ENCODE data around the gene SCIN.
"Not testable (repeated sequence)": the region's sequence is repeated elsewhere in the genome, so short reads cannot be mapped to it uniquely, and the experiment has no call there.

The SCIN gene

GRCh38 chr7:12619461-12620069, 49.0 kb downstream of the SCIN start:
- DNase-seq (ENCODE audit: low read depth): no peak

- DNase-seq (ENCODE audit: low read depth): peak; percentile 12
Observed at GRCh38 chr7:12620371-12620770, 49.9 kb downstream of the SCIN start.

- no peak for DNase-seq (ENCODE audit: low read depth)
Observed at GRCh38 chr7:12623223-12623622, 52.7 kb downstream of the SCIN start.

- peak; percentile 24 for DNase-seq (ENCODE audit: low read depth)
Observed at GRCh38 chr7:12623885-12624498, 53.5 kb downstream of the SCIN start.

GRCh38 chr7:12625836-12626235, 55.3 kb downstream of the SCIN start:
- DNase-seq (ENCODE audit: low read depth): no peak

GRCh38 chr7:12629816-12630512, 59.4 kb downstream of the SCIN start:
- no peak for DNase-seq (ENCODE audit: low read depth)

- DNase-seq (ENCODE audit: low read depth): no peak
Observed at GRCh38 chr7:12630513-12630819, 59.9 kb downstream of the SCIN start.

- no peak for DNase-seq (ENCODE audit: low read depth)
Observed at GRCh38 chr7:12633582-12633981, 63.1 kb downstream of the SCIN start.

- DNase-seq (ENCODE audit: low read depth): peak; percentile 49
Observed at GRCh38 chr7:12635830-12636229, 65.3 kb downstream of the SCIN start.

GRCh38 chr7:12637328-12637727, 66.8 kb downstream of the SCIN start:
- DNase-seq (ENCODE audit: low read depth): no peak

GRCh38 chr7:12637819-12638592, 67.5 kb downstream of the SCIN start:
- no peak for DNase-seq (ENCODE audit: low read depth)

- DNase-seq (ENCODE audit: low read depth): peak; percentile 49
Observed at GRCh38 chr7:12638851-12639456, 68.4 kb downstream of the SCIN start.

GRCh38 chr7:12640299-12641096, 70.0 kb downstream of the SCIN start:
- no peak for DNase-seq (ENCODE audit: low read depth)

- DNase-seq (ENCODE audit: low read depth): no peak
Observed at GRCh38 chr7:12641196-12641595, 70.7 kb downstream of the SCIN start.

- no peak for DNase-seq (ENCODE audit: low read depth)
Observed at GRCh38 chr7:12642508-12642907, 72.0 kb downstream of the SCIN start.

GRCh38 chr7:12643001-12643643, 72.6 kb downstream of the SCIN start:
- peak; percentile 71 for DNase-seq (ENCODE audit: low read depth)

- DNase-seq (ENCODE audit: low read depth): no peak
Observed at GRCh38 chr7:12643644-12644043, 73.1 kb downstream of the SCIN start.

- DNase-seq (ENCODE audit: low read depth): not testable (repeated sequence)
Observed at GRCh38 chr7:12645212-12645611, 74.7 kb downstream of the SCIN start.

GRCh38 chr7:12646139-12646538, 75.6 kb downstream of the SCIN start:
- peak; percentile 85 for DNase-seq (ENCODE audit: low read depth)

GRCh38 chr7:12647364-12648219, 77.1 kb downstream of the SCIN start:
- peak; percentile 84 for DNase-seq (ENCODE audit: low read depth)

All from EH (cell line).